ENCODE measurements around the gene DNAAF2. TPM values are rescaled to one million over a fixed set of nuclear protein-coding genes. Genes with fewer than 3 reads are reported as not detected.
A peak's percentile ranks its signal among the peaks of the same experiment; 100 is the strongest.

The DNAAF2 gene
- total and polyA plus RNA-seq, 2 experiments from 2014 or later, result 17.6 to 19.8 TPM

DNA sequence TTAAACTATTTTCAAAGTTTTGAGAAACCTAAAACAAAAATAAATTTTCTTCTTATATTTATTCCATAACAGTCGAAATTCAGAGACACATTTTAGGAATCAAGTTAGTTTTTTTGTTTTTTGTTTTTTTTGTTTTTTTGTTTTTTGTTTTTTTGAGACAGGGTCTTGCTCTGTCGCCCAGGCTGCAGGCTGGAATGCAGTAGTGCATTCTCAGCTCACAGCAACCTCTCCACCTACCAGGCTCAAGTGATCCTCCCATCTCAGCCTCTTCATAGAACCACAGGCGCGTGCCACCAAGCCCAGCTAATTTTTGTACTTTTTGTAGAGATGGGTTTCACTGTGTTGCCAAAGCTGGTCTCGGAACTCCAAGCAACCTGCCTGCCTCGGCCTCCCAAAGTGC is 18.5 kb upstream of the DNAAF2 start:
- no peaks in the 10 kb centered on the region for H4K20me1 ChIP-seq (ENCODE audit: insufficient read depth, poor library complexity, severe bottlenecking)
- DNase-seq (ENCODE audit: low spot score), result no peak
- WGBS (ENCODE audit: low lambda C conversion rate, missing lambda C conversion rate), result 95% methylated on average over 6 of the region's 6 CpGs
- no peaks in the 10 kb centered on the region for H3K27me3 ChIP-seq
- H3K4me3 ChIP-seq, result no peak overlapping the region
- H3K79me2 ChIP-seq, result peaks cover 5% of the 10 kb centered on the region
- H2AFZ ChIP-seq, result no peak overlapping the region
- H3K4me2 ChIP-seq, result no peak overlapping the region
- no peaks in the 10 kb centered on the region for H3K9me2 ChIP-seq (replicated peaks; ENCODE audit: insufficient read depth)
- H3K27ac ChIP-seq, result no peak overlapping the region
- no peaks in the 10 kb centered on the region for H3K9me3 ChIP-seq (ENCODE audit: low read depth)
- no peaks in the 10 kb centered on the region for H3K4me1 ChIP-seq (ENCODE audit: insufficient read depth)
- TF ChIP-seq EZH2 (IDR thresholded peaks at IDR 0.05; ENCODE audit: borderline replicate concordance), result no peak
- TF ChIP-seq, protein P1, sequence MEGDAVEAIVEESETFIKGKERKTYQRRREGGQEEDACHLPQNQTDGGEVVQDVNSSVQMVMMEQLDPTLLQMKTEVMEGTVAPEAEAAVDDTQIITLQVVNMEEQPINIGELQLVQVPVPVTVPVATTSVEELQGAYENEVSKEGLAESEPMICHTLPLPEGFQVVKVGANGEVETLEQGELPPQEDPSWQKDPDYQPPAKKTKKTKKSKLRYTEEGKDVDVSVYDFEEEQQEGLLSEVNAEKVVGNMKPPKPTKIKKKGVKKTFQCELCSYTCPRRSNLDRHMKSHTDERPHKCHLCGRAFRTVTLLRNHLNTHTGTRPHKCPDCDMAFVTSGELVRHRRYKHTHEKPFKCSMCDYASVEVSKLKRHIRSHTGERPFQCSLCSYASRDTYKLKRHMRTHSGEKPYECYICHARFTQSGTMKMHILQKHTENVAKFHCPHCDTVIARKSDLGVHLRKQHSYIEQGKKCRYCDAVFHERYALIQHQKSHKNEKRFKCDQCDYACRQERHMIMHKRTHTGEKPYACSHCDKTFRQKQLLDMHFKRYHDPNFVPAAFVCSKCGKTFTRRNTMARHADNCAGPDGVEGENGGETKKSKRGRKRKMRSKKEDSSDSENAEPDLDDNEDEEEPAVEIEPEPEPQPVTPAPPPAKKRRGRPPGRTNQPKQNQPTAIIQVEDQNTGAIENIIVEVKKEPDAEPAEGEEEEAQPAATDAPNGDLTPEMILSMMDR (IDR thresholded peaks at IDR 0.05; ENCODE audit: poor library complexity), result no peak
- TF ChIP-seq EZH2phosphoT487 (IDR thresholded peaks at IDR 0.05; ENCODE audit: low read depth, severe bottlenecking, unreplicated experiment), result no peak
- H3K36me3 ChIP-seq (replicated peaks; ENCODE audit: insufficient read depth, low read depth), result no peaks in the 10 kb centered on the region

DNA sequence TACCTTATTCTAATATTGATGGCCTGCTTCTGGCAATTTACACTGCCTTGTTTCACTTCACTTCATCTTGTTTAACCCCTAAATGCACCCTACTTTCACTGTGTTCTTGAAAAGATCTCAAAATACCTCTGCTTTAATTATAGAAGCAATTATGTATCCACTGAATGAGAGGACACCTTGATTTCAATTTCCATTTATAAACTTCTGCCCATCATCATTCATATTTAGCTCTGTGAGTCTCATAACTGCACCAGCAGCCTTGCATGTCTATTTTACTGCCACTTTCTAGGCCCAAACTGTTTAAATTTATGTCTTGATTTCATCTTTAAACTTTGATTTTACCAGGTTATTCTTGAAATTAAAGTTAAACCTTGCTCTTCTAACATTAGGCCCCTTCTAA is 7.1 kb upstream of the DNAAF2 start:
- no peaks in the 10 kb centered on the region for H3K27me3 ChIP-seq
- no peak for DNase-seq (ENCODE audit: low spot score)
- no peaks in the 10 kb centered on the region for H3K36me3 ChIP-seq (replicated peaks; ENCODE audit: insufficient read depth, low read depth)
- no peak overlapping the region for H2AFZ ChIP-seq
- peak overlapping the region; percentile 58 for H3K27ac ChIP-seq
- TF ChIP-seq, protein P1 (IDR thresholded peaks at IDR 0.05; ENCODE audit: poor library complexity), result no peak
- TF ChIP-seq EZH2 (IDR thresholded peaks at IDR 0.05; ENCODE audit: borderline replicate concordance), result no peak
- TF ChIP-seq EZH2phosphoT487 (IDR thresholded peaks at IDR 0.05; ENCODE audit: low read depth, severe bottlenecking, unreplicated experiment), result no peak
- no peaks in the 10 kb centered on the region for H3K9me2 ChIP-seq (replicated peaks; ENCODE audit: insufficient read depth)
- no peaks in the 10 kb centered on the region for H4K20me1 ChIP-seq (ENCODE audit: insufficient read depth, poor library complexity, severe bottlenecking)
- H3K4me1 ChIP-seq (ENCODE audit: insufficient read depth), result peaks cover 30% of the 10 kb centered on the region
- H3K79me2 ChIP-seq, result peaks cover 64% of the 10 kb centered on the region
- no peak overlapping the region for H3K4me3 ChIP-seq
- no peaks in the 10 kb centered on the region for H3K9me3 ChIP-seq (ENCODE audit: low read depth)
- H3K4me2 ChIP-seq, result peak overlapping the region; percentile 61

- H3K9me2 ChIP-seq (replicated peaks; ENCODE audit: insufficient read depth), result no peaks in the 10 kb centered on the region
- H2AFZ ChIP-seq, result no peak overlapping the region
- peaks cover 31% of the 10 kb centered on the region for H3K4me1 ChIP-seq (ENCODE audit: insufficient read depth)
- H4K20me1 ChIP-seq (ENCODE audit: insufficient read depth, poor library complexity, severe bottlenecking), result no peaks in the 10 kb centered on the region
- H3K4me3 ChIP-seq, result no peak overlapping the region
- no peaks in the 10 kb centered on the region for H3K36me3 ChIP-seq (replicated peaks; ENCODE audit: insufficient read depth, low read depth)
- peak overlapping the region; percentile 61 for H3K4me2 ChIP-seq
- 41% methylated on average over 8 of the region's 8 CpGs for WGBS (ENCODE audit: low lambda C conversion rate, missing lambda C conversion rate)
- H3K79me2 ChIP-seq, result peaks cover 65% of the 10 kb centered on the region
- no peaks in the 10 kb centered on the region for H3K27me3 ChIP-seq
- DNase-seq (ENCODE audit: low spot score), result peak; percentile 82
- no peaks in the 10 kb centered on the region for H3K9me3 ChIP-seq (ENCODE audit: low read depth)
- TF ChIP-seq EZH2phosphoT487 (IDR thresholded peaks at IDR 0.05; ENCODE audit: low read depth, severe bottlenecking, unreplicated experiment), result no peak
- TF ChIP-seq EZH2 (IDR thresholded peaks at IDR 0.05; ENCODE audit: borderline replicate concordance), result no peak
- TF ChIP-seq, protein P1 (IDR thresholded peaks at IDR 0.05; ENCODE audit: poor library complexity), result no peak
- H3K27ac ChIP-seq, result peak overlapping the region; percentile 63
Observed at GRCh38 chr14:49641697-49642129, 6.7 kb upstream of the DNAAF2 start.

Measured in hepatocyte (in vitro differentiated cells).